GM21528 (cell line): ENCODE results near the gene EEF2K.

Source experiments
- ATAC-seq: cut with Tn5 transposase; IDR thresholded peaks from one replicate; pipeline ENCODE4 v1.9.1; 2021; ENCODE audit warnings: mild to moderate bottlenecking, moderate library complexity; ENCODE audit not compliant: unreplicated experiment, low FRiP score

EEF2K gene

GRCh38 chr16:22239131-22239805, 33.2 kb downstream of the EEF2K start:
- ATAC-seq, result no peak

DNA sequence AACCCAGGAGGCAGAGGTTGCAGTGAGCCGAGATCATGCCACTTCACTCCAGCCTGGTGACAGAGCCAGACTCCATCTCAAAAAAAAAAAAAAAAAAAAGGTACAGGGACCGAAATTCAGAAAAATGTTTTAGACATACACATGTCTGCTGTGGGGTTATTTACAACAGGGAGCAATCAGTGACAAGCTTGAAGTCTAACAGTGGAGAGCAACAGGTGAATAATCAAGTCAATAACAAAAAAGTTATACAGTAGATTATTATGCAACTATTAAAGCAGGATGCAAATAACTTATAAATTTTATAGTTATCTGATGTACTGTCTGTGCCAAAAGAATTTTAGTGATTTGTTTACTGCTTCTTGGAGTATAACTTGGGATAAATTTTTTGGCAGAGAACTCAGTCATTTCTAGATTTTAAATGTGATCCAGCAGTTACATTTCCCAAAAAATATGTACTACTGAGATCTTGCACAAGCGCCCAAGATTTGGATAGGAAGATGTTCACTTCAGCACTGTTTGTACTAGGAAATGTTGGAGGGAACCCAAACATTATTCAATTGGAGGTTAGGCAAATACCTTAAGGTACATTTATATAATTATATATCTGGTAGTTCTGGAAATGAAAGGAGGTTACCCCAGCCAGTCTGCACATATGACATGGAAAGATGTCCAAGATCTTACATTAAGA, 34.1 kb downstream of the EEF2K start:
- ATAC-seq, result no peak

DNA sequence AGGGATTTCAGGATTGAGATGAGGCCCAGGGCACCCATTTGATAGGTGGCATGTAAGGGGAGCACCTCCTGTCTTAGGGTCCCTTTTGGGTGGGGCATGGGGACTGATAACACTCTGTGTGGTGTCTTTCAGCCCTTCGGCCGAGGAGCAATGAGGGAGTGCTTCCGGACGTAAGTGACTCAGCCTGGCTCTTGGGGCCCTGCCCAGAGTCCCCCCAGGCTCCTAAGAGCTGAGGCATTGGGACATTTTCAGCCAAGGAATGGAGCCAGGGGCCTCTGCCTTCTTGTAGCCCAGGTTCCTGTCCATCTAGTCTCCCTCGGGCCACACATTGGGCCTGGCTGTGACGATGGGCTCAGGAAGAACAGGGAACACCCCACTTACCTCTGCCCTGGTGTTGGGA, 44.4 kb downstream of the EEF2K start:
- ATAC-seq, result no peak

GRCh38 chr16:22252317-22252716, 46.2 kb downstream of the EEF2K start:
- no peak for ATAC-seq

GRCh38 chr16:22253272-22253671, 47.2 kb downstream of the EEF2K start:
- ATAC-seq, result no peak

GRCh38 chr16:22255335-22255734, 49.3 kb downstream of the EEF2K start:
- no peak for ATAC-seq

- ATAC-seq, result no peak
Observed at GRCh38 chr16:22257440-22257839, 51.4 kb downstream of the EEF2K start.

DNA sequence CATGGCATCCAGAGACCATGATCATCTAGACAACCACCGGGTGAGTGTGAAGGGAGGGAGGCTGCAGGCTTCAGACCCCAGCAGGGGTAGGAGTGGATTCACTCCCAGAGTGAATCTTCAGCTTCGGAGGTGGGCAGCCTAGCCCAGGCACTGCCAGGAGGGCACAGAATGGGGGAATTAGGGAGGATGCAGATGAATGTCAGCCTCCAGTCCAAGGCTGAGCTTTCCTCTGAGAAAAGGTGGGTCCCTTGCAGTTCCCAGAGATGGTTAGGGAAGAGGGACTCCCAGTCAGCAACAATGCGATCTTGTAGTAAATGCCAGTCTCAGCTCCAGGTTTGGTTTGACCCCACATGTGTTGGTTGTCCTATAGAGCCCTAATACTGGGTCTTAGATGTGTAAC, 54.4 kb downstream of the EEF2K start:
- ATAC-seq, result no peak

GRCh38 chr16:22262460-22262859, 56.4 kb downstream of the EEF2K start:
- ATAC-seq, result no peak

DNA sequence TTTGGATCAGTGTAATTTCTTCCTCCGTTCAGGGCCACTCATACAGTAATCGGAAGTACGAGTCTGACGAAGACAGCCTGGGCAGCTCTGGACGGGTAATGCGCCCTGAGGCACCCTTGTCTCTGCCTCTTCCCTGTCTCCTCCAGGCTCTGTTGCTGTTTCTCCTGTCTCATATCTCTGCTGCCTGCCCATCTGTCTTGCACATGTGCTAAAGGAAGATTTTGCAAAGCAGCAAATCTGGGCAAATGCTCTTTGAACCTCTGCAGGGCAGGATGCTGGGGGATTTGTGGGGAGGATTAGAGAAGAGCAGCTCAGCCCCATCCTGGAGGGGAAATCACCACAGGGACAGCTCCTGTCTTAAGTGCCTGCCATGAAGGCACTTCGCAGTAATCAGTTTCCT, 58.7 kb downstream of the EEF2K start:
- no peak for ATAC-seq

DNA sequence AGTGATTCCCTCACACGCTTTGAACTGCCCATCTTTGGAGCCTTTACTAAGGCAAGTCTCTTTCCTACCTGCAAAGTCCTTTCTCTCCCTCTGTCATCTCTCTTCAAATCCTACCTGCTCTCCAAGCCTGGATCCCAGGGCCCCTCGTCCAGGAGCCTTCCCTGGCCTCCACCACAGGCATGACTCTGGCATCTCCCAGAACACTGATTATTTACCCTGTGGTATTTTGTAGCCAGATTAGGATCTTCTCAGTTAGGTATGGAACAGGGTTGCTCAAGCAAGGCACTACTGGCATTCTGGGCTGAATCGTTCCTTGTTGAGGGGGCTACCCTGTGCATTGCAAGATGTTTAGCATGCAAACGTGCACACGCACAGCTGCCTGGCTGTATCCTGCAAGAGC, 59.3 kb downstream of the EEF2K start:
- ATAC-seq, result no peak

DNA sequence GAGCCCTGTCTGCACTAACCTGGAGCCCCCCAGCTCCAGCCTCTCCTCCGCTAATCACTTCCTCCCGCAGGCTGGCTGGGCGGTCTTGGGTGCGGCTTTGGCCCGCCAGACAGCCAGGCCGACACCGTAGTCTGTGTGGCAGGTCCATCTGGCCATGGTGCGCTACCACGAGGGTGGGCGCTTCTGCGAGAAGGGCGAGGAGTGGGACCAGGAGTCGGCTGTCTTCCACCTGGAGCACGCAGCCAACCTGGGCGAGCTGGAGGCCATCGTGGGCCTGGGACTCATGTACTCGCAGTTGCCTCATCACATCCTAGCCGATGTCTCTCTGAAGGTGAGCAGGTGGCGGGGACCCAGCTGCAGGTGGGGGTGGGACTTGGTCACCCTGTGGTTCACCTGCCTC, 60.5 kb downstream of the EEF2K start:
- no peak for ATAC-seq

DNA sequence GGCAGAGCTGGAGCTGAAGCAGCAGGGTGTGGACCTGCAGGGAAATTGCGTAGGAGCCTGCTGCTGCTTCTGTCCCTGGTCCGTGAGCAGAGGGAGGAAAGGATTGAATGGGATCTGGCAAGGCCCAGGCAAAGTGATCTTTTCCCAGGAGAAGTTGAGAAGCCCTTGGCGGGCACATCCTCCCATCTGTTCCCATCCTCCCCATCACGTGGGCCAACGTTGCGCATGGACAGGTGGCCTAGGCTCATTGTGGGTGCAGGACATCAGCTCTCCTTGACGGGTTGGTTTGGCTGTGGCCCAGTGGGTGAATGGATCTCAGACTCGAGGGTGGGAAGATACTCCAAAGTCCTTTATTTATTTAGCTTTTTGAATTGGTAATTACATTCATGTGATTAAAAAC, 61.7 kb downstream of the EEF2K start:
- no peak for ATAC-seq

- ATAC-seq, result no peak
Observed at GRCh38 chr16:22270525-22270924, 64.4 kb downstream of the EEF2K start.

- ATAC-seq, result no peak
Observed at GRCh38 chr16:22272870-22273650, 67.0 kb downstream of the EEF2K start.

DNA sequence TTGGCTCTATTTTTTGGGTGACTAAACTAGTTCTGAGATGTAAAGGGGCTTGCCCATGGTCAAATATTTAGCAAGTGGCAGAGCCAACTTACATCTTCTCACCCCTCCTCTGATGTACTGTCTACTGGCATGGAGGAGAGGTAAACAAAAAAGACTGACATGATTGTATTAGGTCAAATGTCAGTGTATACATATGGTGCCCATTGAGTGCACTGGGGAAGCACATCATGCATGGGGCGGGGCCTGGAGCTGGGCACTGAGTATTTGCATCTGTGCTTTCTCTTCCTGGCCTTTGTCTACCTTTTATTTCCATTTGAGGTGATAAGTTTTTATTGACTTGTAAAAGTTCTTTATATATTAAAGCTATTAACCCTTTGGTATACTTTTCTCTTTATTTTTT, 68.8 kb downstream of the EEF2K start:
- ATAC-seq, result no peak

DNA sequence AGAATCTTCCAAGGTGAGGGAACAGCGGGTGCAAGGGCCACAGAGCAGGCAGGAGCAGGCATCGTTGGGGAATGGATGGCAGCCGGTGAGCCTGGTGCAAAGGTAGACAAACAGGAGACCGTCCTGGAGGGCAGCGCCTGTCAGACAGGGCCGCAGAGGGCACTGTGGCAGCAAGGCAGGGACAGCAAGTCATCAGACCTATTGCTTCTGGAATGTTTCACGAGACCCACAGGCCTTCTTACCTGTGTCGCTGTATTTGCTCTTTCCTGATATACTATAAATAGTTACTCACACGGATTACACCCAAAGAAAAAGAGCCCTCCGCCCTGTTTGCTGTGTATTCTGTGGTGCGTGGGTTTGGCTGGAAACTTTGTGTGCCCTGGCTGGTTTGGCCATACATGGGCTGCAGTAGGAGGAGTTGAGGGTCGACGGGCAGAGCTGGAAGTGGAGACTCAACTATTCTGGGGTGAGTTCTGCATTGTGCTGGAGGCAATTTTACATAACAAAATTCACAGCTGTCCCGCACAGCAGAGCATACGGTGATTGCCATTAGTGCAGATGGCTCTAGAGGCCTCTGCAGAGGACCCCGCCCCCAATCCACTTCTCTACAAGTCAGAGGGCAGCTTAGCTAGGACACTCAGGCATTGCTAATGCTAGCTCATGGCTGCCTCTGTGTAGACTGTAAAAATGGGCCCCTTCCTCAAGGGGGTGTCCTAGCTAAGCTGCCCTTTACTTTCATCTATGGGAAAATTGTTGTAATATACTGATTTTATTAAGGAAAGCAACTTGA, 72.6 kb downstream of the EEF2K start:
- no peak for ATAC-seq

GRCh38 chr16:22282254-22282892, 76.3 kb downstream of the EEF2K start:
- ATAC-seq, result no peak

DNA sequence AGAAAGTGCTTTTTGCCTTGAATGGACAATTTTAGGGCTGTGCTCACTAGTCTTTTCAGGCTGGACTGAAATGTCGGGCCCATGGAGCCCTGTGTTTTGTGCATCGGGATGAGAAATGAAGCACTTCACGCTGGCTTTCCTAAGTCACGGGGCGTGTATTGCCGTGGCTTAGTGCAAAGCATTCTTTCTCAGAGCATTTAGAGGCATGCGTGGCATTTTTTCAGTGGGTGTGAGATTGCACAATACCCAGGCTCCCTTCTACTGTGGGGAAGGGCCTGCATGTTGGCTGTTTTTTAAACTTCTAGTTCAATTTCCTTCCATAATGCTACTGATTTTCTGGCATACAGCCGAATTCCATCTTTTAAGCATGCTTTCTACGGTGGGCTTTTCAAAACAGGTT, 78.6 kb downstream of the EEF2K start:
- ATAC-seq, result no peak

DNA sequence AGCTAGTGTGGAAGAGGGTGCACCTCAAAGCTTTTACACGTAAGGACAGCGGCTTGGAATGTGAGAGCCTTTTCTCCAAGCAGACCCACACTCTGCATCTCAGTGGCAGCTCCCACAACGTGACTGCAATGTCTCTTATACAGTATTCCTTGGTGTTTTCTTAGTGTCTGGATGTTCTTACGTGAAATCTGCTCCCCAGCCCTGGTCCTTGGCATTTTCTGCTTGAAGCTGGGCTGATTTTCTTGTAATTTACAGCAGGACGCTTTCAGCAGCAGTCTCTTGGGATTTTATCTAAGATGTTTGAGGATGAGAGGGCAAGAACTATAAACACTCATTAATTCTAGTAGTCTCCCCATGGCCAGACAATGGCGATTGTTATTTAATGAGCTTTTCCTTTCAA, 79.0 kb downstream of the EEF2K start:
- ATAC-seq, result no peak
